Peyer's patch (tissue), 4 donors: ENCODE data around the gene FAM210A.

Experiments used
- CTCF ChIP-seq, 6 experiments: fragments of 450-650 bp in 4 of 6; fragments of 200-600 bp in 2 of 6; sonication (generic) in 1 of 6; IDR thresholded peaks; one replicate each; pipeline ENCODE4 v1.5.1; 2017 to 2019; ENCODE audit warnings: antibody characterized with exemption in 6 of 6, mild to moderate bottlenecking in 3 of 6, moderate library complexity in 1 of 6
- POLR2A ChIP-seq, 2 donors: fragments of 450-650 bp; IDR thresholded peaks; one replicate each; pipeline ENCODE4 v1.5.1; 2017; ENCODE audit warnings: antibody characterized with exemption in 2 of 2, mild to moderate bottlenecking in 2 of 2, moderate library complexity in 2 of 2

- no peak for TF ChIP-seq CTCF (IDR thresholded peaks at IDR 0.05)
- TF ChIP-seq POLR2A (IDR thresholded peaks at IDR 0.05) = no peak
Observed at GRCh38 chr18:13621886-13622619, 104.3 kb downstream of the FAM210A start.
